Measurements from ENCODE around the gene GPRC5A. TPM values are rescaled to one million over a fixed set of nuclear protein-coding genes. Genes with fewer than 3 reads are reported as not detected.

The GPRC5A gene
- polyA plus RNA-seq, 6 donors from 2014 or later: not detected

DNA sequence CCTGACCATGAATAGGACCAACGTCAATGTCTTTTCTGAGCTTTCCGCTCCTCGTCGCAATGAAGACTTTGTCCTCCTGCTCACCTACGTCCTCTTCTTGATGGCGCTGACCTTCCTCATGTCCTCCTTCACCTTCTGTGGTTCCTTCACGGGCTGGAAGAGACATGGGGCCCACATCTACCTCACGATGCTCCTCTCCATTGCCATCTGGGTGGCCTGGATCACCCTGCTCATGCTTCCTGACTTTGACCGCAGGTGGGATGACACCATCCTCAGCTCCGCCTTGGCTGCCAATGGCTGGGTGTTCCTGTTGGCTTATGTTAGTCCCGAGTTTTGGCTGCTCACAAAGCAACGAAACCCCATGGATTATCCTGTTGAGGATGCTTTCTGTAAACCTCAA lies 17.3 kb downstream of the GPRC5A start:
- Mint-ChIP-seq H3K4me1 (peaks cover 27 to 30% (median 28%) of the 10 kb centered on the region in 3 donors), H3K4me3 (no peak overlapping the region), H3K36me3 (no peaks in the 10 kb centered on the region), H3K9me3 (no peaks in the 10 kb centered on the region), H3K27me3 (peaks cover 0 to 12% (median 0%) of the 10 kb centered on the region in 3 donors), H3K27ac (peak overlapping the region in 1 of 6 donors; percentile 21)
- DNase-seq (no peak), ATAC-seq (ENCODE audit: low read depth in 2 of 2) (no peak)

- Mint-ChIP-seq H3K9me3 (no peaks in the 10 kb centered on the region), H3K4me3 (peak overlapping the region in 3 of 8 donors; percentile 0 to 63 (median 51)), H3K27me3 (peaks cover 0 to 12% (median 0%) of the 10 kb centered on the region in 3 donors), H3K36me3 (no peaks in the 10 kb centered on the region), H3K27ac (peak overlapping the region in 3 of 6 donors; percentile 2 to 44 (median 8)), H3K4me1 (peaks cover 21 to 23% (median 22%) of the 10 kb centered on the region in 3 donors)
- peak; percentile 88 to 94 for ATAC-seq (ENCODE audit: low read depth in 2 of 2)
- peak; percentile 44 for DNase-seq
Measured at GRCh38 chr12:12909228-12909994, 18.0 kb downstream of the GPRC5A start.

DNA sequence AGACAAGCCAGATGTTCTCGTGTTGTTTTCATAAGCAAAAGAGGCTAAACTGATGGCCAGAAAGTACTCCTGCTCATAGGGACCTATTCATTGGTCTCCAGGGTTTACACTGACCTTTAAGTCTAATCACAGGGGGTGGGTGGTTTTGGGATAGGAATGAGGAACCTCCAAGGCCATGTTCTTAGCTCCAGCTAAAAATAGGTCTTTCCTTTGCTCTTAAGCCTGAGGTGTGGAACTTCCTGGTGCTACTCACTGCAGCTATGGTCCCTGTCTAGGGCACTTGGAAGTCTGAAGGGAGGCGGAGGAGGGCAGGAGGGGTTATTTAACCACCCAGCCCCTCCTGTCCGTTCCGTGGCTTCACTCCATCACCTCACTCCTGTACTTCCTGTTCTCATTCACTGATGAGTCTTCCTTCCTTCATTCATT lies 18.6 kb downstream of the GPRC5A start:
- Mint-ChIP-seq H3K27ac (peak overlapping the region; percentile 17 to 90 (median 56)), H3K4me1 (peaks cover 20 to 23% (median 22%) of the 10 kb centered on the region in 3 donors), H3K36me3 (no peaks in the 10 kb centered on the region), H3K27me3 (peaks cover 0 to 12% (median 0%) of the 10 kb centered on the region in 3 donors), H3K4me3 (peak overlapping the region in 4 of 8 donors; percentile 38 to 57 (median 46)), H3K9me3 (no peaks in the 10 kb centered on the region)
- no peak for DNase-seq
- ATAC-seq (ENCODE audit: low read depth in 2 of 2): no peak

- Mint-ChIP-seq H3K27me3 (peaks cover 6 to 20% (median 7%) of the 10 kb centered on the region in 3 donors), H3K4me1 (peaks cover 29 to 34% (median 29%) of the 10 kb centered on the region in 3 donors), H3K9me3 (no peaks in the 10 kb centered on the region), H3K4me3 (no peak overlapping the region), H3K27ac (peak overlapping the region in 1 of 6 donors; percentile 32), H3K36me3 (no peaks in the 10 kb centered on the region)
- DNase-seq (no peak), ATAC-seq (ENCODE audit: low read depth in 2 of 2) (no peak)
Measured at GRCh38 chr12:12912711-12913110, 21.3 kb downstream of the GPRC5A start.

DNA sequence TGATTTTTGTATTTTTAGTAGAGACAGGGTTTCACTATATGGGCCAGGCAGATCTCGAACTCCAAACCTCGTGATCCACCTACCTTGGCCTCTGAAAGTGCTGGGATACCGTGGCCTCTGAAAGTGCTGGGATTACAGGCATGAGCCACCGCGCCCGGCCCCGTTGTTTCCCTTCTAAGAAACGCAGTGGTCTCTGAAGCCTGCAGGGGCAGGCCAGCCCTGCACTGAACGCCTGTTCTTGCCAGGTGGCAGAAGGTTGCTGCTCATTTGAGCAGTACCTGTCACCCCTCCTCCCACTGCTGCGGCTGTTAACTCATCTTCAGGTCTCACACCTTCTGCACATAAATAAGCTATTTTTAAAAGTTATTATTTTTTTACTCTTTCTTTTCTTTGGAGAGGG lies 24.3 kb downstream of the GPRC5A start:
- Mint-ChIP-seq H3K9me3 (no peaks in the 10 kb centered on the region), H3K4me1 (peaks cover 9 to 14% (median 12%) of the 10 kb centered on the region in 3 donors), H3K27ac (peak overlapping the region in 1 of 6 donors; percentile 77), H3K27me3 (peaks cover 6 to 26% (median 9%) of the 10 kb centered on the region in 3 donors), H3K4me3 (no peak overlapping the region), H3K36me3 (no peaks in the 10 kb centered on the region)
- DNase-seq (no peak), ATAC-seq (ENCODE audit: low read depth in 2 of 2) (no peak)

GRCh38 chr12:12916135-12916944 lies 25.0 kb downstream of the GPRC5A start:
- no peaks in the 10 kb centered on the region for H3K9me3 Mint-ChIP-seq
- DNase-seq (peak; percentile 77), ATAC-seq (ENCODE audit: low read depth in 2 of 2) (peak; percentile 97 to 98)
- H3K4me3 Mint-ChIP-seq: peak overlapping the region in 2 of 8 donors; percentile 27 to 68
- H3K4me1 Mint-ChIP-seq: peaks cover 7 to 11% (median 9%) of the 10 kb centered on the region in 3 donors
- peak overlapping the region in 2 of 6 donors; percentile 13 to 58 for H3K27ac Mint-ChIP-seq
- H3K27me3 Mint-ChIP-seq: peaks cover 6 to 26% (median 9%) of the 10 kb centered on the region in 3 donors
- H3K36me3 Mint-ChIP-seq: no peaks in the 10 kb centered on the region

DNA sequence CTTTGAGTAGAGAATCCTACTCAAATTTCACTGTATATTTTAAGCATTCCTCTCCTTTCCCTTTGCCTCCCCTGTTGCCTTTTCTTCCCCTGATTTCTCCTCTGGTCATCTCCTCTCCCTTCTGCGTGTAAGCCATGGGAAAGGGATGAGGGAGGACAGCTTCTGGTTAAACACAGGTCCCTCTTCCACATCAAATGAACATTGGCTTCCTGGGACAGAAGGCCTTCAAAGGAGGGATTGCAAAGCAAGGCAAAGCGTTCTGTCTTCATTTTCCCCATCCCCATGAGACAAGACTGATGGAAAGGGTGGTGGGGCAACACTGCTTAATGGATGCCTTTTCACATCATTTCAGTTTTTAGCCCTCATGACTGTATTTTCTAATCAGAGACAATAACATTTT lies 26.2 kb downstream of the GPRC5A start:
- Mint-ChIP-seq H3K27ac (no peak overlapping the region), H3K4me3 (peak overlapping the region in 1 of 8 donors; percentile 9), H3K9me3 (peaks cover 0 to 2% (median 0%) of the 10 kb centered on the region in 7 donors), H3K4me1 (peaks cover 7 to 11% (median 9%) of the 10 kb centered on the region in 3 donors), H3K27me3 (peaks cover 6 to 26% (median 9%) of the 10 kb centered on the region in 3 donors), H3K36me3 (no peaks in the 10 kb centered on the region)
- no peak for DNase-seq
- ATAC-seq (ENCODE audit: low read depth in 2 of 2): no peak

DNA sequence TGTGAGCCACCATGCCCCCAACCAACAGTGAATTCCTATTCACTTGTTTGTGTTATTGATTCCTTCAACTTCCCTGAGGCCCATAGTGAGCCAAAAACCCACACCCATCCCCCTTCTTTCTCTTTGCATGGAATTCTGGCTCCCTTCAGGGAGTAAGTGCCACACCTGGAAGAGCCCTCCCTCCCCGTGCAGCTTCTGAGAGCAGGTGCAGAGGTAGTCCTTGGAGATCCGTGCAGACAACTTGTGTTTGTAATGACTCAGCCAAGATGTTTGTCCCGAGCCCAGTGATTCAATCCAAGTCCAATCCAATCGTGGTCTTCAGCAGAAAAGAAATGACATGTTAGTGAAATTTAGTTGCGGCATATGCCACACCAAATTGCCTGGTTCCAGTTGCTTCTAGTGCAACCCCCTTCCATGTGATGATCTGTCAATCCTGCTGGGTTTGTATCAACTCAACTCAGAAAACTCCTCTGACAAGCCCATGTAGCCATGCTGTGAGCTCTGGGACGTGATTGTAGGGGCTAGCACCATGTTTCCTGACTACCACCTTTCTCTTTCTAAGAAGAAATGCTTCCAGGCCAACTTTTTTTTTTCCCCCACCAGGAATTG lies 27.5 kb downstream of the GPRC5A start:
- ATAC-seq (ENCODE audit: low read depth in 2 of 2) (no peak), DNase-seq (no peak)
- Mint-ChIP-seq H3K36me3 (no peaks in the 10 kb centered on the region), H3K4me3 (no peak overlapping the region), H3K4me1 (peaks cover 7 to 11% (median 9%) of the 10 kb centered on the region in 3 donors), H3K27me3 (peaks cover 6 to 19% (median 9%) of the 10 kb centered on the region in 3 donors), H3K27ac (no peak overlapping the region), H3K9me3 (peaks cover 0 to 2% (median 0%) of the 10 kb centered on the region in 7 donors)

GRCh38 chr12:12919666-12920435 lies 28.5 kb downstream of the GPRC5A start:
- H3K4me3 Mint-ChIP-seq: no peak overlapping the region
- H3K27ac Mint-ChIP-seq: peak overlapping the region in 1 of 6 donors; percentile 24
- H3K27me3 Mint-ChIP-seq: peaks cover 6 to 19% (median 9%) of the 10 kb centered on the region in 3 donors
- DNase-seq: no peak
- ATAC-seq (ENCODE audit: low read depth in 2 of 2): no peak
- H3K9me3 Mint-ChIP-seq: peaks cover 0 to 2% (median 0%) of the 10 kb centered on the region in 7 donors
- no peaks in the 10 kb centered on the region for H3K36me3 Mint-ChIP-seq
- H3K4me1 Mint-ChIP-seq: peaks cover 7 to 11% (median 9%) of the 10 kb centered on the region in 3 donors

GRCh38 chr12:12922191-12922616 lies 30.8 kb downstream of the GPRC5A start:
- peaks cover 0 to 2% (median 0%) of the 10 kb centered on the region in 7 donors for H3K9me3 Mint-ChIP-seq
- ATAC-seq (ENCODE audit: low read depth in 2 of 2) (no peak), DNase-seq (no peak)
- peaks cover 0 to 23% (median 20%) of the 10 kb centered on the region in 3 donors for H3K27me3 Mint-ChIP-seq
- no peaks in the 10 kb centered on the region for H3K4me1 Mint-ChIP-seq
- H3K4me3 Mint-ChIP-seq: no peak overlapping the region
- H3K27ac Mint-ChIP-seq: no peak overlapping the region
- no peaks in the 10 kb centered on the region for H3K36me3 Mint-ChIP-seq

GRCh38 chr12:12922978-12923377 lies 31.6 kb downstream of the GPRC5A start:
- no peak for ATAC-seq (ENCODE audit: low read depth in 2 of 2)
- no peak overlapping the region for H3K27ac Mint-ChIP-seq
- peaks cover 0 to 2% (median 0%) of the 10 kb centered on the region in 7 donors for H3K9me3 Mint-ChIP-seq
- H3K4me3 Mint-ChIP-seq: no peak overlapping the region
- no peaks in the 10 kb centered on the region for H3K36me3 Mint-ChIP-seq
- no peak for DNase-seq
- peaks cover 0 to 20% (median 13%) of the 10 kb centered on the region in 3 donors for H3K27me3 Mint-ChIP-seq
- H3K4me1 Mint-ChIP-seq: no peaks in the 10 kb centered on the region

GRCh38 chr12:12924169-12924568 lies 32.8 kb downstream of the GPRC5A start:
- no peaks in the 10 kb centered on the region for H3K36me3 Mint-ChIP-seq
- no peak for DNase-seq
- no peaks in the 10 kb centered on the region for H3K4me1 Mint-ChIP-seq
- no peak overlapping the region for H3K4me3 Mint-ChIP-seq
- no peak for ATAC-seq (ENCODE audit: low read depth in 2 of 2)
- peaks cover 0 to 15% (median 13%) of the 10 kb centered on the region in 3 donors for H3K27me3 Mint-ChIP-seq
- peak overlapping the region in 1 of 6 donors; percentile 51 for H3K27ac Mint-ChIP-seq
- H3K9me3 Mint-ChIP-seq: peaks cover 0 to 2% (median 0%) of the 10 kb centered on the region in 7 donors
